GM21390 (cell line): ENCODE results near the gene KRT26.
"Not testable (repeated sequence)": the region's sequence is repeated elsewhere in the genome, so short reads cannot be mapped to it uniquely, and the experiment has no call there.

ENCODE experiments used
- ATAC-seq: cut with Tn5 transposase; IDR thresholded peaks from one replicate; pipeline ENCODE4 v1.9.1; 2021; ENCODE audit not compliant: unreplicated experiment

Gene KRT26, protein sequence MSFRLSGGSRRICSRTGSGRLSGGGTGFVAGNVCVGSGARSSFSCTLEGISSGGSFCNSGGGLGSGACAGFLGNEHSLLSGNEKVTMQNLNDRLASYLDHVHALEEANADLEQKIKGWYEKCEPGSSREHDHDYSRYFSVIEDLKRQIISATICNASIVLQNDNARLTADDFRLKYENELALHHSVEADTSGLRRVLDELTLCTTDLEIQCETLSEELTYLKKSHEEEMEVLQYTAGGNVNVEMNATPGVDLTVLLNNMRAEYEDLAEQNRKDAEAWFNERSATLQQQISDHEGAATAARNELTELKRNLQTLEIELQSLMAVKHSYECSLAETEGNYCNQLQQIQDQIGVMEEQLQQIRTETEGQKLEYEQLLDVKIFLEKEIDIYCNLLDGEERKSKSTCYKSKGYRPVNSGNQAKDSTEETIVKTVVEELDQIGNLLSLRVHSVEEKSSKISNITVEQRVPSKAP

GRCh38 chr17:40772101-40772500, at the start of gene KRT26:
Gene KRT26 (minus strand): TSS chr17:40772201. CDS start chr17:40772113, 88 bp downstream.
- ATAC-seq: no peak

- ATAC-seq: no peak
Measured at GRCh38 chr17:40821536-40821935, 49.5 kb upstream of the KRT26 start.

- ATAC-seq: no peak
Measured at GRCh38 chr17:40820228-40820838, 48.3 kb upstream of the KRT26 start.

DNA sequence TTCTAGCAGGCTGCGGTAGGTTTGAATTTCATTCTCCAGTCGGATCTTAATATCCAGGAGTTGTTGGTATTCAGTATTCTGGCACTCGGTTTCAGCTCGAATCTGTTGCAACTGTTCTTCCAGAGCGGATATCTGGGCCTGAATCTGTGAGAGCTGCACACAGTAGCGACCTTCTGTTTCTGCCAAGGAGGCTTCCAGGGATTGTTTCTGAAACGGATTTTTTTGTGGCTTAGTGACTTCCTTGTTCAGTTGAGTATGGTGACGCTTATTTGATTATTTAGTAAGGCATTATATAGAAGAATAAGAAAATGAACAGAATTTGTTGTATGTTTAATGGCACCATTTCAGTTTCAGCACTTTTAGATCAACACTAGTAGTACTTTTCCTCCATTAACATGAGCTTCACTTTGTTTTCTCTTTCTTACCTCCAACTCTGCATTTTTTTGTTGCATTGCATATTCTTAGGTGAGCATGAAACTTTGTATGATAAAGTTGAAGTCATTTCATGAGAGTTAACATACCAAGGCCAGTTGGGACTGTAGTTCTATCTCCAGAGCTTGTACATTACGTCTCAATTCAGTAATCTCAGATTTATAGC, 47.6 kb upstream of the KRT26 start:
- no peak for ATAC-seq

- ATAC-seq: peak; percentile 80
Measured at GRCh38 chr17:40818733-40819527, 46.9 kb upstream of the KRT26 start.

DNA sequence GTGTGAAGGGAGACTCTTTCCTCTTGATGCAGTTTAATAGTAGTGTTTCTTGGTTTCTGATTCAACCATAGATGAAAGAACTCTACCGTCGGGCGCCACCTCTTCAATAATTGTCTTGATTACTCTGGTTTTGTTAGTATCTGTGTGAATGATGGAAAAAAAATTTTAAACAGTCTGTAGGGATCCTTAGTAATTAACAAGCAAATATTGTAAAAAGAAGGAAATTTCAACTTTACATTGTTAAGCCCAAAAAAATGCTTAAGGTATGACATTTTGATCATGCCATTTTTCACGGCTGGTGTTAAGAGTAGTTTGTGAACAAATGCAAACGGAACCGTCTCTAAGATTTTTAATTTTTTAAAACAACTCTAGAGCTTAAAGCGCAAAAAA, 46.3 kb upstream of the KRT26 start:
- ATAC-seq: no peak

GRCh38 chr17:40817103-40817682, 45.2 kb upstream of the KRT26 start:
- ATAC-seq: no peak

GRCh38 chr17:40816569-40816968, 44.6 kb upstream of the KRT26 start:
- ATAC-seq: no peak

DNA sequence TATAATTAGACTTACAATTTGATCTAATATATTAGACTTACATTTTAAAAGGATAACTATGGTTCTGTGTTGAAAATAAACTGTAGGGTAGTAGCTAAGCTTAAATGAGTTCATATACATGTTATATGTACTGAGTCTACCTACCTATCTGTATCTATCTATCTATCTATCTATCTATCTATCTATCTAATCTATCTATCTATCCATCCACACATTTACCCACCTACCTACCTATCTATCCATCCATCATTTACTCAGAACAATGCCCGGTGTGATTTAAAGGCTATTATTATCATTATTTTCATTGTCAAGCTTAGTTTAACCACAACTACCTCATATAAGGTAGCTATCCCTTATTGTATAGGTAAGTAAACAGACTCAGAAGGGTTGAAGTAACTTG, 43.4 kb upstream of the KRT26 start:
- ATAC-seq: no peak

DNA sequence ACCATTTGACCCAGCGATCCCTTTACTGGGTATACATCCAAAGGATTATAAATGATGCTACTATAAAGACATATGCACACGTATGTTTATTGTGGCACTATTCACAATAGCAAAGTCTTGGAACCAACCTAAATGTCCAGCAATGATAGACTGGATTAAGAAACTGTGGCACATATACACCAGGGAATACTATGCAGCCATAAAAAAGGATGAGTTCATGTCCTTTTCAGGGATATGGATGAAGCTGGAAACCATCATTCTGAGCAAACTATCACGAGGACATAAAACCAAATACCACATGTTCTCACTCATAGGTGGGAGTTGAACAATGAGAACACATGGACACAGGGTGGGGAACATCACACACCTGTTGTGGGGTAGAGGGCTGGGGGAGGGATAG, 42.7 kb upstream of the KRT26 start:
- not testable (repeated sequence) for ATAC-seq

DNA sequence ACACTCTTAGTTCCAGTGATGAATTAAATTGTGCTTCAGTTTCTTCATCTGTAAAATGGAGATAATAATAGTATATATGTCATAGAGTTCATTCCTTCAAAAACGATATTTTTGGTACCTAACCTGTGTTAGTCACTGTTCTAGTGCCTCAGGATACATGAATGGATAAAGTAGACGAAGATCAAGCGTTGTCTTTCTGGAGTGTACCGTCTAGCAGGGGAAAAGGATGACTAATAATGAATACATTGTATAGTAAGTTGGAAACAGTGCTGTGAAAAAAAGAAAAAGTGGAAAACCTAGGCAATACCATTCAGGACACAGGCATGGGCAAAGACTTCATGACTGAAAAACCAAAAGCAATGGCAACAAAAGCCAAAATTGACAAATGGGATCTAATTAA, 41.8 kb upstream of the KRT26 start:
- ATAC-seq: no peak

DNA sequence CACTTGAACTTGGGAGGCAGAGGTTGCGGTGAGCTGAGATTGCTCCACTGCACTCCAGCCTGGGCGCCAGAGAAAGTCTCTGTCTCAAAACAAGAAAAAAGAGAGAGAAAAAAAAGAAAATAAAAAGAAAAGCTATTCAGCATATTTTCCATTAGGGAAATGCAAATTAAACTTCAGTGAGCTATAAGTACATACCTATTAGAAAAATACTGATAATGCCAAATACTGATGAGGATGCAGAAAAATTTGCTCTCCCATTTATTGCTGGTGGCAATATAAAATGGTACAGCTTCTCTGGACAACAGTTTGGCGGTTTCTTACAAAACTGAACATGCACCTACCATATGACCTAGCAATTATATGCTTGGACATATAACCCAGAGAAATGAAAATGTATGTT, 40.6 kb upstream of the KRT26 start:
- no peak for ATAC-seq

- ATAC-seq: no peak
Measured at GRCh38 chr17:40810494-40810893, 38.5 kb upstream of the KRT26 start.

GRCh38 chr17:40809721-40810421, 37.9 kb upstream of the KRT26 start:
- no peak for ATAC-seq

DNA sequence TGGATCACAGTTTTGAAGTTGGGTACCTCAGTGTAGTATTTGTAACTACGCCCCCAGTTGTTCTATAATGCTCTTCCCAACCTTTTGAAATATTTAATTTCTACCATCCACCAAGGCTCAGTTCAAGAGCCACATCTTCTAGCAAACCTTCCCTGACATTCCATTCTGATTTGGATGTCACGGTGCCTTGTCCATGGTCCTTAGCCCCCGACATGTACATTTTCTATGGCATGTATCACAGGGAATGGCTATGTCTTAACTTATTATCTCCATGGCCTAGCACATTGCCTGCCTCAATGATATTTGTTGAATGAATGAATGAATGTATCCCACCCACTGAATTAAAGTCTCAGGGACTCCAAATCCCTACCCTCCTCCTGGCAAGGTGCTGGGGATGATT, 34.1 kb upstream of the KRT26 start:
- ATAC-seq: no peak

DNA sequence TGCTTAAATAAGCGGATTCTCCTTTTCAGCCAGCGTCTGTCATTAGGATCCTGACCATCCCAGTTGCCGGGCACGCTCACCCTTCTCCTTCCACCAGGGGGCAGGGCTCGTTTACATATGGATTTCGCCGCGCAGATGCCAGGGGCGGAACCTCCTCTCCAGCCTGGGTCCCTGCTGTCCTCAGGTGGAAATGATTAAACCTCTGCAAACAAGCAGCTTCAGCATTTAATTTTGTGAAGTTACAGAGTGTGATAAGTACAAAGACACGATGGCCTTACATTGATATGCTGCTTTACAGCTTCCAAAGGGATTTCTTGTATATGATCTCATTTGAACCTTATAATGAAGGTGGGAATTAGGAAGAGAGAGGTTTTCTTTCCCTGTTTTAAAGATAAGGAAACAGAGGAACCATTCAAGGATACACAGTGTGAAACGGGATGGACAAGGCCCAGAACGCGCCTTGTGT, 31.6 kb upstream of the KRT26 start:
- ATAC-seq: no peak

GRCh38 chr17:40801157-40801556, 29.2 kb upstream of the KRT26 start:
- no peak for ATAC-seq

DNA sequence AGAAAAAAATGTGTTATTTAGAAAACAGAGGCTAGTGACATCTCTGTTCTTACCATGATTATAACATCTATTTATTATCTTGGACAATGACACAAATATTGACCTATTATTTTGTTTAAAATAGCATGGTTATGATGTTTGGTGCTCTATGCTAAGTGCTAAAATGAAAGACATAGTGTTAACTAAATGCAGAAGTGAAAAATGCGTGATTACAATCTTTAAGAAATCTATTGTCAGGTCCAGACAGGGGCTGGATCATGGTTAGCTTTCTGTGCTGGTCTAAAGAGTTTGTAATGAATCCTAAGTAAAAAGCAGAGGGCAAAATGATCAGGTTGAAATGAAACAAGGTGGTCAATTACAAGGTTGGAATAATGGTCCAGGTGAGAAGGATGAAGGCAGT, 28.4 kb upstream of the KRT26 start:
- ATAC-seq: no peak

DNA sequence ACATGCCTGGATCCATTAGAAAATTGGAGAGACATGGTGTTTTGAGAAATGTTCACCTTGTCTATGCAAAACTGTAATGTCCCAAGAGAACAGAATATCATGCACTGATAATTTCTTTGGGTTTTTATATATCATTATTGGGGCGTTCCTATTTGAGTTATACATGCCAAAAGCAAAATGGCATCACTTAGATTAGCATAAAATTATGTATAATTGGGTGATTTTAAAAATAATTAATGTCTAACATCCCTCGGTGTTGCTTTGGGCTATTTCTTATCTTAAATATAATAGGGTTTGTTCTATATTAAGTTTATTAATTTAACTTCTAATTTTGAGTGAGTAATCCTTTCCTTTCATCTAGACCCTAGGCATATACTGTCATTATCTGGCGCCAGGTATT, 27.9 kb upstream of the KRT26 start, which contains the start of gene KRT28:
Gene KRT28 (minus strand): TSS at position 101 of the 400 bp plus-strand sequence. CDS start 66 bp downstream, at position 35.
- ATAC-seq: no peak

GRCh38 chr17:40796846-40797245, 24.8 kb upstream of the KRT26 start:
- ATAC-seq: no peak
